ENCODE data around the gene GPR161.
A peak's percentile ranks its signal among the peaks of the same experiment; 100 is the strongest.

The GPR161 gene

GRCh38 chr1:168091063-168091462 lies 45.7 kb downstream of the GPR161 start:
- H3K27ac ChIP-seq, result no peak overlapping the region
- TF ChIP-seq ZFX (IDR thresholded peaks at IDR 0.05; ENCODE audit: borderline replicate concordance) (no peak), CTCF (IDR thresholded peaks at IDR 0.05) (no peak)

GRCh38 chr1:168090395-168090794 lies 46.3 kb downstream of the GPR161 start:
- H3K27ac ChIP-seq, result no peak overlapping the region
- no peak for TF ChIP-seq CTCF (IDR thresholded peaks at IDR 0.05)
- TF ChIP-seq ZFX (IDR thresholded peaks at IDR 0.05; ENCODE audit: borderline replicate concordance), result no peak

GRCh38 chr1:168089979-168090337 lies 46.8 kb downstream of the GPR161 start:
- TF ChIP-seq CTCF (IDR thresholded peaks at IDR 0.05) (no peak), ZFX (IDR thresholded peaks at IDR 0.05; ENCODE audit: borderline replicate concordance) (no peak)
- H3K27ac ChIP-seq, result no peak overlapping the region

- TF ChIP-seq ZFX (IDR thresholded peaks at IDR 0.05; ENCODE audit: borderline replicate concordance), result no peak
- no peak for TF ChIP-seq CTCF (IDR thresholded peaks at IDR 0.05)
- H3K27ac ChIP-seq, result no peak overlapping the region
Observed at GRCh38 chr1:168089326-168089978, 47.3 kb downstream of the GPR161 start.

GRCh38 chr1:168088511-168089325 lies 48.0 kb downstream of the GPR161 start:
- H3K27ac ChIP-seq, result no peak overlapping the region
- TF ChIP-seq CTCF (IDR thresholded peaks at IDR 0.05), result no peak
- no peak for TF ChIP-seq ZFX (IDR thresholded peaks at IDR 0.05; ENCODE audit: borderline replicate concordance)

- TF ChIP-seq ZFX (IDR thresholded peaks at IDR 0.05; ENCODE audit: borderline replicate concordance), result no peak
- TF ChIP-seq CTCF (IDR thresholded peaks at IDR 0.05), result no peak
- no peak overlapping the region for H3K27ac ChIP-seq
Observed at GRCh38 chr1:168087696-168088095, 49.0 kb downstream of the GPR161 start.

- TF ChIP-seq CTCF (IDR thresholded peaks at IDR 0.05) (peak; percentile 18; the same call in 1 of the 2 replicates), ZFX (IDR thresholded peaks at IDR 0.05; ENCODE audit: borderline replicate concordance) (no peak)
Observed at GRCh38 chr1:168086438-168086837, 50.3 kb downstream of the GPR161 start.

More at GRCh38 chr1:168086438-168086837, 50.3 kb downstream of the GPR161 start:
- H3K27ac ChIP-seq, result no peak overlapping the region

All from 22Rv1 (cell line).